Kasumi-1 (cell line): ENCODE data around the gene NEK4.
A peak's percentile ranks its signal among the peaks of the same experiment; 100 is the strongest.

Experiments
- DNase-seq, 2 experiments: peaks; one replicate each; lab custom pipeline; 2025; lab: John Stamatoyannopoulos, UW

NEK4 gene

GRCh38 chr3:52770496-52771333 lies at the start of gene NEK4:
TSS of gene NEK4 (minus strand) at chr3:52770940. CDS start at chr3:52770746, 194 bp downstream.
- peak; percentile 91 to 94 for DNase-seq

GRCh38 chr3:52819936-52820335 lies 49.2 kb upstream of the NEK4 start:
- DNase-seq, result no peak

- no peak for DNase-seq
These were observed 47.1 kb upstream of the NEK4 start for GRCh38 chr3:52817860-52818259.

GRCh38 chr3:52817221-52817620 lies 46.5 kb upstream of the NEK4 start:
- DNase-seq, result no peak

GRCh38 chr3:52816654-52817053 lies 45.9 kb upstream of the NEK4 start:
- no peak for DNase-seq

GRCh38 chr3:52816199-52816598 lies 45.5 kb upstream of the NEK4 start:
- DNase-seq, result no peak

- DNase-seq, result no peak
These were observed 43.1 kb upstream of the NEK4 start for GRCh38 chr3:52813810-52814209.

- no peak for DNase-seq
These were observed 40.8 kb upstream of the NEK4 start for GRCh38 chr3:52811452-52812011.

- no peak for DNase-seq
These were observed 40.2 kb upstream of the NEK4 start for GRCh38 chr3:52810923-52811322.

GRCh38 chr3:52809662-52810377 lies 39.1 kb upstream of the NEK4 start:
- no peak for DNase-seq

GRCh38 chr3:52809149-52809548 lies 38.4 kb upstream of the NEK4 start:
- DNase-seq, result no peak

- DNase-seq, result no peak
These were observed 34.7 kb upstream of the NEK4 start for GRCh38 chr3:52805270-52806039.

- DNase-seq, result no peak
These were observed 31.1 kb upstream of the NEK4 start for GRCh38 chr3:52801839-52802238.

GRCh38 chr3:52800079-52800478 lies 29.3 kb upstream of the NEK4 start:
- DNase-seq, result no peak

- peak; percentile 28 to 35 for DNase-seq
These were observed 28.3 kb upstream of the NEK4 start for GRCh38 chr3:52798978-52799476.

GRCh38 chr3:52798376-52798977 lies 27.7 kb upstream of the NEK4 start:
- DNase-seq, result no peak

- DNase-seq, result no peak
These were observed 25.7 kb upstream of the NEK4 start for GRCh38 chr3:52796411-52796810.

- no peak for DNase-seq
These were observed 24.7 kb upstream of the NEK4 start for GRCh38 chr3:52795298-52795900.

GRCh38 chr3:52794612-52795099 lies 23.9 kb upstream of the NEK4 start, which contains the start of gene ITIH3:
TSS of gene ITIH3 (plus strand) at chr3:52794796. CDS start at chr3:52794804, 8 bp downstream.
- DNase-seq, result no peak

- no peak for DNase-seq
These were observed 23.2 kb upstream of the NEK4 start for GRCh38 chr3:52793702-52794611.
